Effector memory CD8-positive, alpha-beta T cell (primary cell): ENCODE data around the gene ACSM5.

ENCODE experiments used
- ATAC-seq: fragments of 150-1000 bp; cut with Tn5 transposase; replicated peaks from 2 replicates; pipeline ENCODE4 v1.10.0; 2021; ENCODE audit warnings: mild to moderate bottlenecking, moderate library complexity
- DNase-seq, 3 experiments: peaks; one replicate each; pipeline ENCODE4 v3.0.0; 2021
- H3K27ac Mint-ChIP-seq, 2 donors: one replicate each; pipeline ENCODE4 v1.8.0; 2022; ENCODE audit warnings: mild to moderate bottlenecking in 2 of 2, mixed read lengths in 2 of 2, moderate library complexity in 2 of 2
- H3K27me3 Mint-ChIP-seq, 2 donors: one replicate each; pipeline ENCODE4 v1.8.0; 2022; ENCODE audit warnings: mixed read lengths in 2 of 2
- H3K36me3 Mint-ChIP-seq: one replicate; pipeline ENCODE4 v1.8.0; 2022; ENCODE audit warnings: mild to moderate bottlenecking, moderate library complexity, mixed read lengths; ENCODE audit not compliant: insufficient read depth
- H3K4me1 Mint-ChIP-seq, 2 donors: one replicate each; pipeline ENCODE4 v1.8.0; 2022; ENCODE audit warnings: low read depth in 2 of 2, mixed read lengths in 2 of 2
- H3K4me3 Mint-ChIP-seq, 2 donors: one replicate each; pipeline ENCODE4 v1.8.0; 2022; ENCODE audit warnings: mild to moderate bottlenecking in 2 of 2, mixed read lengths in 2 of 2, moderate library complexity in 2 of 2
- H3K9me3 Mint-ChIP-seq, 2 donors: one replicate each; pipeline ENCODE4 v1.8.0; 2022; ENCODE audit warnings: mixed read lengths in 2 of 2

The ACSM5 gene

DNA sequence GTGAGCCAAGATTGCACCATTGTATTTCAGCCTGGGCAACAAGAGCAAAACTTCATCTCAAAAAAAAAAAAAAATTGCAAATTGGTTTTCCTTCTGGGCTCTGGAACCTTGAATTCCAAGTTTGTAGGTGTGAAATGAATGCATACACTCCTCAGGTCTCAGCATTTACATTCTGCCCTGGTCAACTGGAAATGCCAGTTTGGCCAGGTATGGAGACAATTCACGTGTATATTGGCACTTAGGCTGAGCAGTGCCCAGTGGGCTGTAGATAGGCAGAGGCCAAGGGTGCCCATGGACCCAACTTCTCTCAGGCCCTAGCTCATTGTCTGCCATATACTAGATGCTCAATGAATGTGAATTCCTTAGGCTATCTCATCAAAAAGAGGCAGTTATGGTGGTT lies 20.5 kb upstream of the ACSM5 start:
- no peak for DNase-seq
- Mint-ChIP-seq H3K27me3 (peaks cover 10 to 11% of the 10 kb centered on the region in 2 donors), H3K9me3 (no peaks in the 10 kb centered on the region), H3K36me3 (no peaks in the 10 kb centered on the region), H3K4me1 (no peaks in the 10 kb centered on the region), H3K27ac (no peak overlapping the region), H3K4me3 (no peak overlapping the region)
- ATAC-seq = no peak

DNA sequence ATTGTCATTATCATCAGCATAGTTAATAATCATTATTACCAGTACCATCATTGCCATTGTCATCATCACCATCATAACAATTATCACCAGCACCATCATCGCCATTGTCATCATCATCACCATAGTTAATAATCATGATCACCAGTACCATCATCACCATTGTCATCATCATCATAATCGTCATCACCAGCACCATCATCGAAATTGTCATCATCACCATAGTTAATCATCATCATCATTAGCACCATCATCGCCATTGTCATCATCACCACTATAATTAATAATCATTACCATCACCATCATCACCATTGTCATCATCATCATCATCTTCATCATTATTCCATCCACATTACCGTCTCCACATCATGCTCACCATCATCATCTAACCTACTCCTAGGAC lies 18.3 kb upstream of the ACSM5 start:
- no peak overlapping the region for H3K27ac Mint-ChIP-seq
- no peak for ATAC-seq
- peaks cover 10 to 11% of the 10 kb centered on the region in 2 donors for H3K27me3 Mint-ChIP-seq
- no peak for DNase-seq
- no peaks in the 10 kb centered on the region for H3K36me3 Mint-ChIP-seq
- no peaks in the 10 kb centered on the region for H3K4me1 Mint-ChIP-seq
- H3K9me3 Mint-ChIP-seq = no peaks in the 10 kb centered on the region
- H3K4me3 Mint-ChIP-seq = no peak overlapping the region

GRCh38 chr16:20393801-20394577 lies 15.3 kb upstream of the ACSM5 start:
- H3K27ac Mint-ChIP-seq = no peak overlapping the region
- ATAC-seq = no peak
- H3K9me3 Mint-ChIP-seq = no peaks in the 10 kb centered on the region
- no peak for DNase-seq
- H3K4me1 Mint-ChIP-seq = no peaks in the 10 kb centered on the region
- no peak overlapping the region for H3K4me3 Mint-ChIP-seq
- H3K36me3 Mint-ChIP-seq = no peaks in the 10 kb centered on the region
- no peaks in the 10 kb centered on the region for H3K27me3 Mint-ChIP-seq

GRCh38 chr16:20395946-20396345 lies 13.4 kb upstream of the ACSM5 start:
- Mint-ChIP-seq H3K9me3 (no peaks in the 10 kb centered on the region), H3K27ac (no peak overlapping the region), H3K4me1 (no peaks in the 10 kb centered on the region), H3K27me3 (no peaks in the 10 kb centered on the region), H3K4me3 (no peak overlapping the region), H3K36me3 (no peaks in the 10 kb centered on the region)
- ATAC-seq = no peak
- no peak for DNase-seq

DNA sequence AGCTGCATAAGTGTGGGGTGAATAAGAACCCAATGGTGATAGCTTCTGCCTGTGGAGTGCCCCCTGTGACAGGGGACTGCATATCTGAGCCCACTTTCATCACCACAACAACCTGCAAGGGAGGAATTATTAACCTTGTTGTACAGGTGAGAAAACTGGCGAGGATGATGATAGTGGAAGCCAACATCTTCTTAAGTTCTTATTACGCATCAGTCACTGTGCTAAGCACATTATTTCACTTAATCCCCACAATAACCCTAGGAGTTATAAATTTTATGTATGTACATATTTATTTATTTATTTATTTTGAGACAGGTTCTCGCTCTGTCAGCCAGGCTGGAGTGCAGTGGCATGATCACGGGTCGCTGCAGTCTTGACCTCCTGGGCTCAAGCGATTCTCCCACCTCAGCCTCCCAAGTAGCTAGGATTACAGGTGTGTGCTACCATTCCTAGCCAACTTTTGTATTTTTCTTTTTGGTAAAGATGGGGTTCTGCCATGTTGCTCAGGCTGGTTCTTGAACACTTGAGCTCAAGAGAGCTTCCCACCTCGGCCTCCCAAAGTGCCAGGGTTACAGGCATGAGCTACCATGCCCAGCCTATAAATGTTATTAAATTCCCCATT lies 12.4 kb upstream of the ACSM5 start:
- ATAC-seq = no peak
- H3K27ac Mint-ChIP-seq = no peak overlapping the region
- no peak overlapping the region for H3K4me3 Mint-ChIP-seq
- no peaks in the 10 kb centered on the region for H3K9me3 Mint-ChIP-seq
- DNase-seq = no peak
- H3K36me3 Mint-ChIP-seq = no peaks in the 10 kb centered on the region
- no peaks in the 10 kb centered on the region for H3K4me1 Mint-ChIP-seq
- no peaks in the 10 kb centered on the region for H3K27me3 Mint-ChIP-seq

DNA sequence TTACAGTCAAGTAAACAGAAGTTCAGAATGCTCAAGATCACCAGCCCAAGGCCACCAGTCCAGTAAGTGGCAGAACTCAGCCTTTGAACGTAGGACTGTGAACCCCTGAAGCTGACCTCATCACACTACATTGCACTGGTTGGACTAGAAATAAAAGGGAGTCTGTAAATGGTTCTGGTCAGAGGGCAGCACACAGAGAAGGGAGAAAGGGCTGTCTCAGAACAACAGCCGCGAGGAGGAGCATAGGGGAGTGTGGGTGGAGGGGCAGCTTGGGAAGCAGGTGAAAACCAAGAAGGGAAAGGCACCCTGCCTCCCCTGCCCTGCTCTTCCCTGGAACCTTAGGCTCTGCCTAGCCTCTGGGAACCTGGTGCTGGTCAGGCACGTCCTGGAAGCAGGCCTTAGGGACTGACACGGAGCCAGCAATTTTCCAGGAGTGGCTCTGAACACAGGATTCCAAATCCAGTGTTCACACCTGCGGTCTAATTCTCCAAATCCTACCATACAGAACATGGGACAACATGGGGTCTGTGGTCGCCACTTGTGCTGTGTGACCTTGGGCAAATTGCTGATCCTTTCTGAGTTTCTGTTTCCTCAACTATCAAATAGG lies 11.8 kb upstream of the ACSM5 start:
- Mint-ChIP-seq H3K27me3 (peaks cover 0 to under 1% of the 10 kb centered on the region in 2 donors), H3K4me1 (no peaks in the 10 kb centered on the region), H3K4me3 (no peak overlapping the region), H3K36me3 (no peaks in the 10 kb centered on the region), H3K27ac (no peak overlapping the region), H3K9me3 (no peaks in the 10 kb centered on the region)
- DNase-seq (no peak), ATAC-seq (no peak)

DNA sequence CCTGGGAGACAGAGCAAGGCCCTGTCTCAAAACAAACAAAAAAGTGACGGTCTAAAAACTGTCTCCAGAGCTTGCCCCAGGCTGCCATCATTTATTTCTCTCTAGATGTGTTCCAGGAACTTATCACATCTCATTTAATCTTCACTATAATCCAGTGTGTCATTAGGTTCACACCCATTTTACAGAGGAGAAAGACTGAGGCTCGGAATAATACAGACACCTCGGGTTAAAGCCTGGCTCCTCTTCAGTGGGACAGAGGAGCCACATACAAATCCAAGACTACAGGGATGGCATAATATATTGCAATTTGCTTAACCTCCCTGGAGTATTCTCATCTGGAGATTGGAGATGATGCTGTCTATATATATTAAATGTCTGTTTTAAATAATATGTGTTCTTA lies 10.7 kb upstream of the ACSM5 start:
- no peaks in the 10 kb centered on the region for H3K9me3 Mint-ChIP-seq
- ATAC-seq (no peak), DNase-seq (no peak)
- no peak overlapping the region for H3K4me3 Mint-ChIP-seq
- no peaks in the 10 kb centered on the region for H3K4me1 Mint-ChIP-seq
- peaks cover 1 to 9% of the 10 kb centered on the region in 2 donors for H3K27me3 Mint-ChIP-seq
- H3K27ac Mint-ChIP-seq = no peak overlapping the region
- no peaks in the 10 kb centered on the region for H3K36me3 Mint-ChIP-seq

DNA sequence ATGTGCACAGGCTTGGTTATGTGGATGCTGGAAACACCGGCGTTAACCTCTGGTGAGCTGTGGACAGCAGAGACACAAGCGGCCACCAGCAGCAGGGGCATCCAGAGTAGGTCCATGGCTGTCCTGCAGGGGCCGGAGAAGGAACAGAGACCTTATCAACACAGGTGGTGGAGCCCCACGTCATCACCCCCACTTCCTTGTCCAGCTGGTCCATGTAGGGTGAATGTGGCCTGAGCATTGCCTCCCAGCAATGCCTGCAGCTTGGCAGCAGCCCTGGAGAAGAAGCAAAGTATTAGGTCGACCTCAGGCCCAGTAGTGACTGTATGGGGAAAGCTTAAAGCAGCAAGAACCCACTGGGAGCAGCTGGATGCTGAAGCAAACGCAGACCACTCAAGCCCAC lies 10.1 kb upstream of the ACSM5 start:
- Mint-ChIP-seq H3K4me3 (no peak overlapping the region), H3K36me3 (no peaks in the 10 kb centered on the region), H3K27me3 (peaks cover 5 to 9% of the 10 kb centered on the region in 2 donors), H3K27ac (no peak overlapping the region), H3K4me1 (no peaks in the 10 kb centered on the region), H3K9me3 (no peaks in the 10 kb centered on the region)
- ATAC-seq (no peak), DNase-seq (no peak)

- H3K4me3 Mint-ChIP-seq = no peak overlapping the region
- H3K27ac Mint-ChIP-seq = no peak overlapping the region
- ATAC-seq (no peak), DNase-seq (no peak)
- no peaks in the 10 kb centered on the region for H3K36me3 Mint-ChIP-seq
- no peaks in the 10 kb centered on the region for H3K9me3 Mint-ChIP-seq
- no peaks in the 10 kb centered on the region for H3K4me1 Mint-ChIP-seq
- H3K27me3 Mint-ChIP-seq = peaks cover 5 to 9% of the 10 kb centered on the region in 2 donors
Measured at GRCh38 chr16:20401066-20401465, 8.3 kb upstream of the ACSM5 start.

GRCh38 chr16:20401475-20402016 lies 7.8 kb upstream of the ACSM5 start:
- Mint-ChIP-seq H3K36me3 (no peaks in the 10 kb centered on the region), H3K4me1 (no peaks in the 10 kb centered on the region), H3K27me3 (peaks cover 5 to 9% of the 10 kb centered on the region in 2 donors)

DNA sequence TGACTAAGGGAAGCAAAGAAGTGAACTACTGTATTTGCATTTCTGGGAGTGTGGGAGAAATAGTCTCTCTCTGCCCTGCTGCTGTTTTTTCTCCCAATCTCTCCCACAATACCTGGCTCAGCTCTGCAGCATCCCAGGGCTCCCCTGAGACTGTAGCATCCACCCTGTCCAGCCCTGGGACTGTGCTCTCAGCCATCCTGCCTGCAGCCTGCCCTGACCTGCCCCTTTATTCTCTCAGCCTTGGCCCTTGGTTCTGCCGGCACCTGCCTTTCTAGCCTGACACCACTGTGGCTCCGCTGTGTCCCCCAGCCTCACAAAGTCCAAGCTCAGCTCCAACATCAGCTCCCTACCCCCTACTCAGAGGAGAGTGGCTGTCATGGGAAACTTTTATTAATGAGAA lies 6.7 kb upstream of the ACSM5 start:
- Mint-ChIP-seq H3K27me3 (peaks cover 5 to 17% of the 10 kb centered on the region in 2 donors), H3K36me3 (no peaks in the 10 kb centered on the region), H3K9me3 (no peaks in the 10 kb centered on the region), H3K4me1 (no peaks in the 10 kb centered on the region), H3K4me3 (no peak overlapping the region), H3K27ac (no peak overlapping the region)
- DNase-seq (no peak), ATAC-seq (no peak)

More at GRCh38 chr16:20401475-20402016, 7.8 kb upstream of the ACSM5 start:
- no peak for ATAC-seq
- DNase-seq = no peak
- H3K4me3 Mint-ChIP-seq = no peak overlapping the region
- no peak overlapping the region for H3K27ac Mint-ChIP-seq
- no peaks in the 10 kb centered on the region for H3K9me3 Mint-ChIP-seq

DNA sequence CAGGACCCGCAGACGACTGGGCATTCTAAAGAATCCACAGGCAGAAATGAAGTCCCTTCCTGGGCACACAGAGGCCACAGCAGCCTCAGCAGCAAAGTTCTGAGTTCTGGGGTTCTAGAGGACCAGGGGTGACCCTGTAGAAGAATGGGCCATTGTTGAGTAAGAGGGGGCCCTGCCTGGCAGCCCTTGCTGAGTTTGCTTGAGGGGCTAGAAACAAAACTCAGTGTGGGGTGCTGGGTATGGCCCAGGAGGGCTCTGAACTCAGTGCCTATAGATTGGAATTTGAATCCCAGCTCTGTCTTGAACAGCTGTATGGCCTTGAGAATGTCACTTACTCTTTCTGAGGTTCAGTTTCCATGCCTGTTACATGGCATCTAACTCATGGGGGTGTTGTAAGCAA lies 4.7 kb upstream of the ACSM5 start, which contains the start of gene PDILT:
PDILT (minus strand) TSS at position 101 of the 400 bp plus-strand sequence. CDS start 5,437 bp downstream, outside the sequence.
- Mint-ChIP-seq H3K4me1 (peaks cover 0 to 3% of the 10 kb centered on the region in 2 donors), H3K4me3 (no peak within 1 kb of the TSS), H3K9me3 (no peaks in the 10 kb centered on the region), H3K27me3 (peaks cover 10 to 24% of the 10 kb centered on the region in 2 donors), H3K36me3 (no peaks in the 10 kb centered on the region), H3K27ac (no peak within 1 kb of the TSS)
- DNase-seq (no peak), ATAC-seq (no peak)

- H3K27me3 Mint-ChIP-seq = peaks cover 16 to 31% of the 10 kb centered on the region in 2 donors
- ATAC-seq (no peak), DNase-seq (no peak)
- no peak overlapping the region for H3K27ac Mint-ChIP-seq
- no peaks in the 10 kb centered on the region for H3K9me3 Mint-ChIP-seq
- no peak overlapping the region for H3K4me3 Mint-ChIP-seq
- peaks cover 0 to 3% of the 10 kb centered on the region in 2 donors for H3K4me1 Mint-ChIP-seq
- peaks cover 1% of the 10 kb centered on the region for H3K36me3 Mint-ChIP-seq
Measured at GRCh38 chr16:20410121-20410723, 888 bp downstream of the ACSM5 start.
